SH-SY5Y (cell line): Measurements from ENCODE around the gene VAMP1.

Experiments
- GATA2 ChIP-seq: IDR thresholded peaks from 2 replicates; pipeline ENCODE4 v1.6.1; 2011; ENCODE audit warnings: mild to moderate bottlenecking, low read depth, low read length
- GATA3 ChIP-seq: IDR thresholded peaks from 2 replicates; pipeline ENCODE4 v1.6.1; 2011; ENCODE audit warnings: low read depth, mild to moderate bottlenecking, low read length, moderate library complexity

DNA sequence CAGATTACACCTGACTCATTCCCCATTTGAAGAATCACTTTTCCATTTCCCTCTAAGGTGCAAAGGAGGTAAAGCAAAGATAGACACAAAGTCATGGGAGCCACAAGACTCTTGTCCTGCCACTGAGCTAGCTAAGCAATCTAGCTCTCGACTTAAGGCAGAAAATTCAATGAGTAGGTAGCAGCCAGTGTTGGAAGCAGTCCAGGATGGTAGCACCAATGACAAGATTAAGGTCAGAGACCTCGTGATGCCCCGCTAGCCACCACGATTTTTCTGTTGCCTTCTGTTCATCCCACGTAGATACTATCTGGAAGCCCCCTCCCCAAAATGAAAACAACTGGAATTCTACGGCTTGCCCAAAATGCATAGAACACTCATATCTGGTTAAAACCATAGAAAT lies 1.4 kb downstream of the VAMP1 start:
- TF ChIP-seq GATA2 (no peak), GATA3 (no peak)
